Gastroesophageal sphincter (tissue), 3 donors: Measurements from ENCODE around the gene SNX3.

Experiments used
- EP300 ChIP-seq: sonication (generic); formaldehyde crosslinking; IDR thresholded peaks from one replicate; pipeline ENCODE4 v1.6.1; 2017; ENCODE audit warnings: antibody characterized with exemption, mild to moderate bottlenecking
- POLR2A ChIP-seq, 2 donors: fragments of 450-650 bp; IDR thresholded peaks; one replicate each; pipeline ENCODE4 v1.6.1; 2017; ENCODE audit warnings: antibody characterized with exemption in 2 of 2, mild to moderate bottlenecking in 2 of 2, moderate library complexity in 1 of 2
- POLR2AphosphoS5 ChIP-seq: sonication (generic); formaldehyde crosslinking; IDR thresholded peaks from one replicate; pipeline ENCODE4 v1.6.1; 2017; ENCODE audit warnings: antibody characterized with exemption
- TF ChIP-seq, protein P1 (sequence below), 4 experiments: fragments of 200-600 bp in 2 of 4; fragments of 450-650 bp in 2 of 4; sonication (generic) in 1 of 4; IDR thresholded peaks; one replicate each; pipeline ENCODE4 v1.5.1; 2017 to 2019; ENCODE audit warnings: antibody characterized with exemption in 4 of 4, mild to moderate bottlenecking in 2 of 4, moderate library complexity in 2 of 4

DNA sequence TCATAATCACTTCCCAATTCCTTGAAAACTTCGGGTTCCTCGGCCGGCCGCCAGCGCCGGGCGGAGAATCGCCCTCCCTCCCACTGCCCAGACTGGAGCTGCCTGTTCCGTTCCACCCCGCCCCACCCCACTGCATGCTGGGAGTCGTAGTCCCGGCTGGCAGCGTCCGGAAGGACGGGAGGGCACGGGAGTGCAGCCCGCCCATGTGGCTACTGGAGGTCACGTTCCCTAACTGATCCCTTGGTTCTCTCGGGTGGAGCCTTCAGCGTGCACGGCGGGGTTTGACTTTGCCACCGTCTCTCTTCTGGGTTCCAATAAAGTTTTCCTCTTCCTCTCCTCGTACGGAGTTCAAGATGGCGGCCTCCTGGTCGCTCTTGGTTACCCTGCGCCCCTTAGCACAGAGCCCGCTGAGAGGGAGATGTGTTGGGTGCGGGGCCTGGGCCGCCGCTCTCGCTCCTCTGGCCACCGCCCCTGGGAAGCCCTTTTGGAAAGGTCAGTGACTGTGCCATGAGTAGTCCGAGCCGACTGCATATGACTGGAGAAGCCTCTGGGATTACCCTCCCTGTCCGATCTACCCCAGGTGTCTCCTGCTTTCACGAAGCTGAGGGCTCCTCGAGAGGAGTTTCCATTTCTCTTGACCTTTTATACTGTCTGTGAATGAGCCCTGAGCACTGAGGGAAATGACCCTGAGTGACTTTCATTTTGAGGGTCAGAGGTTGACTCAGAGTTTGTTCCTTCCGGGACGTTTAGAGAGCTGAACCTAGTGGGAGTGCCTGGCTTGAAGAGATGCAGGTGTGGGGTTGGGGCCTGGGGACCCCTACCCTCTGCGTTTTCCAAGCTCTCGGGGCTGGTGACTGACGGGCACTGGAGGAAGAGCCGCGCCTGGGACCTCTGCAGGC, 34.1 kb upstream of the SNX3 start, which contains the start of gene AFG1L:
- TF ChIP-seq EP300 (no peak), POLR2A (IDR thresholded peaks at IDR 0.05) (peak; percentile 26 to 32), POLR2AphosphoS5 (peak; percentile 74)
- TF ChIP-seq, protein P1, sequence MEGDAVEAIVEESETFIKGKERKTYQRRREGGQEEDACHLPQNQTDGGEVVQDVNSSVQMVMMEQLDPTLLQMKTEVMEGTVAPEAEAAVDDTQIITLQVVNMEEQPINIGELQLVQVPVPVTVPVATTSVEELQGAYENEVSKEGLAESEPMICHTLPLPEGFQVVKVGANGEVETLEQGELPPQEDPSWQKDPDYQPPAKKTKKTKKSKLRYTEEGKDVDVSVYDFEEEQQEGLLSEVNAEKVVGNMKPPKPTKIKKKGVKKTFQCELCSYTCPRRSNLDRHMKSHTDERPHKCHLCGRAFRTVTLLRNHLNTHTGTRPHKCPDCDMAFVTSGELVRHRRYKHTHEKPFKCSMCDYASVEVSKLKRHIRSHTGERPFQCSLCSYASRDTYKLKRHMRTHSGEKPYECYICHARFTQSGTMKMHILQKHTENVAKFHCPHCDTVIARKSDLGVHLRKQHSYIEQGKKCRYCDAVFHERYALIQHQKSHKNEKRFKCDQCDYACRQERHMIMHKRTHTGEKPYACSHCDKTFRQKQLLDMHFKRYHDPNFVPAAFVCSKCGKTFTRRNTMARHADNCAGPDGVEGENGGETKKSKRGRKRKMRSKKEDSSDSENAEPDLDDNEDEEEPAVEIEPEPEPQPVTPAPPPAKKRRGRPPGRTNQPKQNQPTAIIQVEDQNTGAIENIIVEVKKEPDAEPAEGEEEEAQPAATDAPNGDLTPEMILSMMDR (IDR thresholded peaks at IDR 0.05): peak in 1 of 4 experiments; percentile 21
